Measurements from ENCODE around the gene RBM7. TPM values are rescaled to one million over a fixed set of nuclear protein-coding genes. Genes with fewer than 3 reads are reported as not detected.

The RBM7 gene
- polyA plus RNA-seq, 1 experiment: 59.8 TPM

GRCh38 chr11:114438303-114438702, 37.8 kb downstream of the RBM7 start:
- TF ChIP-seq CTCF (IDR thresholded peaks at IDR 0.05; ENCODE audit: low read depth, low read length): no peak
- POLR2A ChIA-PET: interaction anchor here (1.0 to 1.5 kb wide), 3 partner anchors 10 to 143 kb away, joined by 4 to 6 read pairs (median 5); partner anchors contain the start of gene NNMT
- no peak for DNase-seq (ENCODE audit: low read depth, low spot score)
- Histone ChIP-seq H3K27ac (ENCODE audit: low read depth, low read length) (no peak overlapping the region), H3K27me3 (ENCODE audit: control insufficient read depth, insufficient read depth, low read length) (no peaks in the 10 kb centered on the region), H3K9me3 (ENCODE audit: control insufficient read depth, insufficient read depth, low read length) (peaks cover 3% of the 10 kb centered on the region; the same call in 1 of the 2 replicates), H3K4me3 (ENCODE audit: low read depth, low read length) (no peak overlapping the region; the same call in 1 of the 2 replicates)
- CTCF ChIA-PET: interaction anchor here (1.6 kb wide), 1 partner anchor 95 kb away, joined by 5 read pairs; no protein-coding TSS in a partner anchor

DNA sequence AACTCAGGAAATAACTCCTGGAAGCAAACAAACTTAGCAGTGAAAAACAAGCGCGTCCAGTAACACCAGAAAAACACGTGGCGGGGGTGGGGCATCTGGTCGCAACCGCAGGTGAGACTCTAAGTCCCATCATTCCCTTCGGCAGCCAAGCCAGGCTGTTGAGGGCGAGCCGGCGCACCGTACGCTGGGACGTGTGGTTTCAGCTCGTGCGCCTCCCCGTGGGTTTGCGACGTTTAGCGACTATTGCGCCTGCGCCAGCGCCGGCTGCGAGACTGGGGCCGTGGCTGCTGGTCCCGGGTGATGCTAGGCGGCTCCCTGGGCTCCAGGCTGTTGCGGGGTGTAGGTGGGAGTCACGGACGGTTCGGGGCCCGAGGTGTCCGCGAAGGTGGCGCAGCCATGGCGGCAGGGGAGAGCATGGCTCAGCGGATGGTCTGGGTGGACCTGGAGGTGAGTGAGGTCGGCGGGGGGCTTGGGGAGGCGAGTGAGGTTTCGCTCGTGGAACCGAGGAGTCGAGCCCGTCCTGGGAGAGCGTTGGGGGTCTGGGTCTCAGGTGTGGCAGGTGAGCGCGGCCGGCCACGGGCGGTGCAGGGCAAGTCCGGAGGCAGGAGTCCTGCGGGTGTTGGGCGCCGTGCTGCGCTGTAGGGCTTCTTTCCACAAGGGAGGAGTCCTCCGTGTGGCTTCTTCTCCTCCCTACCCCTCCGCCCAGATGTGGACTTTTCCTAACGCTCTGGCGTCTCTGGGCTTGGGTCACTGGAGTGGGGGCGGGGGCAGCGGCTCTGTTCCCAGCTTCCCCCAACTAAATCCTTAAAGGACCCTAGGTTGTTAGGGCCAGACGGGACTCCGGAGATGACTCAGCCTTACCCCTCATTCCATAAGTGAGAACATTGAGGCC, 39.0 kb downstream of the RBM7 start, which contains the start of gene REXO2:
Gene REXO2, plus strand, starts transcription at position 239 of the 892 bp plus-strand sequence. Its CDS starts 62 bp downstream, at position 301.
- H3K27me3 ChIP-seq (ENCODE audit: control insufficient read depth, insufficient read depth, low read length): no peaks in the 10 kb centered on the region
- H3K4me3 ChIP-seq (ENCODE audit: low read depth, low read length): peak within 1 kb of the TSS; percentile 99
- peak; percentile 80 for DNase-seq (ENCODE audit: low read depth, low spot score)
- H3K9me3 ChIP-seq (ENCODE audit: control insufficient read depth, insufficient read depth, low read length): peaks cover 3% of the 10 kb centered on the region; the same call in 1 of the 2 replicates
- peak; percentile 46 for TF ChIP-seq CTCF (IDR thresholded peaks at IDR 0.05; ENCODE audit: low read depth, low read length)
- ChIA-PET CTCF (interaction anchor here (0.7 to 1.6 kb wide), 4 partner anchors 72 to 1198 kb away, joined by 3 to 5 read pairs (median 4); no protein-coding TSS in a partner anchor), POLR2A (interaction anchor here (0.6 to 1.6 kb wide), 6 partner anchors 8 to 144 kb away, joined by 3 to 6 read pairs (median 4); partner anchors contain the start of gene NNMT)
- peak within 1 kb of the TSS; percentile 90 for H3K27ac ChIP-seq (ENCODE audit: low read depth, low read length)

GRCh38 chr11:114440121-114440860, 39.8 kb downstream of the RBM7 start:
- Histone ChIP-seq H3K27ac (ENCODE audit: low read depth, low read length) (peak overlapping the region; percentile 90), H3K9me3 (ENCODE audit: control insufficient read depth, insufficient read depth, low read length) (peaks cover 3% of the 10 kb centered on the region; the same call in 1 of the 2 replicates), H3K27me3 (ENCODE audit: control insufficient read depth, insufficient read depth, low read length) (no peaks in the 10 kb centered on the region), H3K4me3 (ENCODE audit: low read depth, low read length) (peak overlapping the region; percentile 99)
- TF ChIP-seq CTCF (IDR thresholded peaks at IDR 0.05; ENCODE audit: low read depth, low read length): no peak
- POLR2A ChIA-PET: interaction anchor here (0.6 to 1.6 kb wide), 3 partner anchors 38 to 96 kb away, joined by 4 to 6 read pairs (median 5); no protein-coding TSS in a partner anchor
- CTCF ChIA-PET: interaction anchor here (0.8 to 1.6 kb wide), 4 partner anchors 72 to 97 kb away, joined by 3 to 5 read pairs (median 4); no protein-coding TSS in a partner anchor
- no peak for DNase-seq (ENCODE audit: low read depth, low spot score)

DNA sequence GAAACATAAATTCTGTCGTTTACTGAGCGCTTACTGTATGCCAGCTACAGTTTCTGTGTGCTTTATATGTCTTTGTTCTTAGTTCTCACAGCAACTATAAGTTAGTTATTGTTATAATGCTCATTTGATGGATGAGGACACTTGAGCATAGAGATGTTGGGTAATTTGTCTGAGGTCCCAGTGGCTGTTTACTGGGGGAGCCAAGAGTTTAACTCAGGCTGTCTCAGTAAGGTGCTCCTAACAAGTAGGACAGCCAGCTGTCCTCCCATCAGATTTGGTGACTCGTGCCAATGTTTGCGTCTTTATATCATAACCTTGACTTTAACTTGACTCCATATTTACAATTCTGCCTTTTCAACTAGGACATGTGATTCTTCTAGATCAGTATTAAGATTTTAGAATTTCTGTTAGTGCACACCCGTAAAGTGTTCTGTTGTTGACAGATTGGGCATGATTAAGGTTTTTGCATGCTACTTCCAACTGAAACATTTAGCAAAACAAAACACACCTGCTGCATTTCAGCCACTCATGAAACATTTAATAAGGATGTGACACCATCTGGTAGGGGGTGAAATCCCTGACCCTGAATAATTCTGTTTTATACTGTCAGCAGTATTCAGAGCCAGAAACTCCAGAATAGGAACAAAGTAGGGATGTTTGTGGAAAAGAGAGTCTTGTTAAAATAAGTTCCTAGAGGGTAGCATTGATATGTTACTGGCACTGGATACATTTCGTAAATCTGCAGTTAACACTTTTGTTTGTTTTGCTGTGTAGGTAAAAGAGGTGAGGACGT, 40.7 kb downstream of the RBM7 start:
- Histone ChIP-seq H3K27me3 (ENCODE audit: control insufficient read depth, insufficient read depth, low read length) (no peaks in the 10 kb centered on the region), H3K9me3 (ENCODE audit: control insufficient read depth, insufficient read depth, low read length) (peaks cover 3% of the 10 kb centered on the region; the same call in 1 of the 2 replicates), H3K27ac (ENCODE audit: low read depth, low read length) (no peak overlapping the region), H3K4me3 (ENCODE audit: low read depth, low read length) (peak overlapping the region; percentile 99)
- ChIA-PET CTCF (interaction anchor here (0.8 kb wide), 2 partner anchors 93 to 95 kb away, joined by 3 to 4 read pairs; no protein-coding TSS in a partner anchor), POLR2A (no interaction called here)
- no peak for TF ChIP-seq CTCF (IDR thresholded peaks at IDR 0.05; ENCODE audit: low read depth, low read length)
- DNase-seq (ENCODE audit: low read depth, low spot score): no peak
